Stomach smooth muscle (tissue), 2 donors: Measurements from ENCODE around the gene KIAA1755.
A peak's percentile ranks its signal among the peaks of the same experiment; 100 is the strongest.

Experiments used
- H3K27ac ChIP-seq: one replicate; pipeline ENCODE4 v1.7.0; 2013; ENCODE audit warnings: mild to moderate bottlenecking, low read length, inconsistent platforms
- H3K27me3 ChIP-seq, 2 donors: one replicate each; pipeline ENCODE4 v1.7.0; 2013; ENCODE audit warnings: low read length in 2 of 2; ENCODE audit not compliant: insufficient read depth in 2 of 2, control insufficient read depth in 1 of 2
- H3K36me3 ChIP-seq, 2 donors: one replicate each; pipeline ENCODE4 v1.7.0; 2013; ENCODE audit warnings: low read length in 2 of 2; ENCODE audit not compliant: control insufficient read depth in 2 of 2, insufficient read depth in 2 of 2
- H3K4me1 ChIP-seq: one replicate; pipeline ENCODE4 v1.7.0; 2013; ENCODE audit warnings: low read length; ENCODE audit not compliant: control insufficient read depth, insufficient read depth
- H3K4me3 ChIP-seq, 2 donors: one replicate each; pipeline ENCODE4 v1.7.0; 2013; ENCODE audit warnings: low read length in 2 of 2
- H3K9ac ChIP-seq, 2 donors: one replicate each; pipeline ENCODE4 v1.7.0; 2013; ENCODE audit warnings: low read length in 2 of 2, mild to moderate bottlenecking in 1 of 2
- H3K9me3 ChIP-seq, 2 donors: one replicate each; pipeline ENCODE4 v1.7.0; 2013; ENCODE audit warnings: low read length in 2 of 2; ENCODE audit not compliant: control insufficient read depth in 2 of 2
- donor health status: healthy.
- donor health status: Pancreatic carcinoma.

The KIAA1755 gene

DNA sequence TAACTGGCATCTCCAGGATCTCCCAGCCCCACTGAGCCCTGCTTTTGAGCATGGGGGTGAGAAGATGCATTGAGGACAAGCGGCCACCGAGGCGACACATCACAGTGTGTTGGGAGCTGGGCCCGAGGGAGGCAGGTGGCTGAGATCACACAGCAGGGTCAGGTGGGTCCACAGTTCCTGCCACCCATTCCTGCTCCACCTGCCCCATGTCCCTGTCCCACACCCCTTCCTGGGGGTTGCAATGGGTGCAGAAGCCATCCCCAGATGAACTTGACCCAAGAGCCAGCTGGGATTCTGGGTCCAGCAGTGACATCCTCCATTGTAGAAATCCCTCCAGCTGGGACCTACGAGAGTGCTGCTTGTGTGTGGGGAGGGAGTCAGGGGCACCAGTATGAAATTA lies 96.5 kb downstream of the KIAA1755 start:
- Histone ChIP-seq H3K9me3 (no peaks in the 10 kb centered on the region), H3K4me1 (peaks cover 82% of the 10 kb centered on the region), H3K4me3 (peak overlapping the region; percentile 86 to 87), H3K36me3 (peaks cover 0 to 13% of the 10 kb centered on the region in 2 donors), H3K27me3 (no peaks in the 10 kb centered on the region), H3K9ac (peak overlapping the region; percentile 21 to 52), H3K27ac (peak overlapping the region; percentile 66)

DNA sequence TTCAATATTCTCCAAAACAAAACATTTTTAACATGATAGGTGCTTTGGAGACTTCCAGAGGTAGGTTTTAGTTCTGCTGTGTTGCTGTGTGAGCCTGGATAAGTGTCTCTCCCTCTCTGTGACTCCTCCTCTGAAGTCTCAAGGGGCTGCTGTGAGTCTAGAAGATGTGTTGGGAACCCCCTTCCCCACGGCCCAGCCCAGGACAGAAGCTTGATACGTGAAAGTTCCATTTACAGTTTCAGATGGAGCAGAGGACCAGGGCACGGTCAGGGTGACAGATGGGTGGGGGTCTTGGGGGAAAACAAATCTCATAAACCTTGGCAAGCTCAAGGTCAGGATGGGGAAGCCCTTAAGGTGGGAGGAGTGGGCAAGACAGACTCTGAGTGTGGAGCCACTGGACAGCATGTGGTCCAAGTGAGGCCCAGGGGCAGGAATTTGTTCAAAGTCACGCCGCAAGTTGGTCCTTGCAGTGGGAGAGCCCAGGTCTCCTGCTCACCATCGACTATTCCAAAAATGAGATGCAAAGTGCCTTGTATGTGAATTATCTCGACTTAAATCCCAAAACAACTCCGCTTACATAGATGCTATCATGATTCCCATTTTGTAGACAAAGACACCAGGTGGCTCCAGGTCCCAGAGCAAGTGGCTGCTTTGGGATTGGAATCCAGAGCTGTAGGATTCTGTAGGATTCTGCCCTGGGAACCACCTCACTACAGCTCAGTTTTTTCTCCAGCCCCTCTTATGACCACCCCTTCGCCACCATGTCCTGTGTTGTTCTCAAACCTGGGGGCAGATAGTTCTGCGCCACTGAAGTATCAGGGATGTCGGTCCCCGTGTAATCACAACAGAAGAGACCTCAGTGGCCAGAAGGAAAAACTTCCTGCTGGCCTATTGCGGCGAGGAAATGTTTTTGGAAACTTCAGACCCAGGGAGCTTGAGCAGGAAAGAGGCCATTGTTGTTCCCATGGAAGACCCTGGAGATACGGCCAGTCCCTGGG lies 97.4 kb downstream of the KIAA1755 start:
- peak overlapping the region in 1 of 2 donors; percentile 21 for H3K9ac ChIP-seq
- H3K4me3 ChIP-seq = peak overlapping the region in 1 of 2 donors; percentile 86
- H3K36me3 ChIP-seq = peaks cover 0 to 13% of the 10 kb centered on the region in 2 donors
- H3K4me1 ChIP-seq = peaks cover 82% of the 10 kb centered on the region
- no peaks in the 10 kb centered on the region for H3K9me3 ChIP-seq
- no peaks in the 10 kb centered on the region for H3K27me3 ChIP-seq
- H3K27ac ChIP-seq = peak overlapping the region; percentile 46

DNA sequence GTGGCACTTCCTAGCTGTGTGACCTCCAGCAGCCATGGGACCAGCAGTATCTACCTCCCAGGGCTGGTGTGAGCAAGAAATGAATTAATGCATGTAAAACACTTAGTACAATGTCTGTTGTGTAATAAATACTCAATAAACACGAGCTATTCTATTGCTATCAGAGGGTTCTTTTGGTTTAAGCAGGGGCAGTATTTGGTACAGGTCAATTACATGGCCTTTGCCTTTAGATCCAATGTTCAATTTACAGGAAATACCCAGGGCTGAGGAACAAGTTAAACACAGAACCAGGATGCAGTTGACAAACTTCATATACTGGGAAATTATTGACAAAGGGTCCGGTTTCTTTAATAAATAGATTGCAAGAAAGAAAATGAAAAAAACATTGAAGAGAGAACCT lies 98.4 kb downstream of the KIAA1755 start:
- Histone ChIP-seq H3K4me1 (peaks cover 82% of the 10 kb centered on the region), H3K9me3 (no peaks in the 10 kb centered on the region), H3K4me3 (no peak overlapping the region), H3K36me3 (peaks cover 0 to 15% of the 10 kb centered on the region in 2 donors), H3K27me3 (no peaks in the 10 kb centered on the region), H3K9ac (no peak overlapping the region), H3K27ac (no peak overlapping the region)

DNA sequence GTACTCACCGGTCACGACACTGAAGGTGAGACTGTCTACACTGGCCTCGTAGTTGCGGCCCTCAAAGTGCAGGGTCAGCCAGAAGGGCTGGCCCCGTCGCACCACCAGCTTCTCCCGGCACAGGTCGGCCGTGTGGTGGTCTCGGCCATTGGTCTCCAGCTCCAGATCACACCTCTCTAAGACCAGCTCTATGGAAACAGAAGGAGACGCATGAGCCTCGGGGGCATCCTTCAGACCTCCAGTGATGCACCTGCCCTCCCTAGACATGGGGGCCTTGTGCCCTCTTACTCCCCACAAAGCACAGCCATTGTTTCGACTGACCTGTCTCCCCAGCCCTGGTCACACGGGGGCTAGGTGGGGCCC lies 99.1 kb downstream of the KIAA1755 start:
- H3K4me1 ChIP-seq = peaks cover 82% of the 10 kb centered on the region
- H3K9ac ChIP-seq = no peak overlapping the region
- no peaks in the 10 kb centered on the region for H3K9me3 ChIP-seq
- H3K27ac ChIP-seq = peak overlapping the region; percentile 24
- H3K4me3 ChIP-seq = no peak overlapping the region
- no peaks in the 10 kb centered on the region for H3K27me3 ChIP-seq
- peaks cover 0 to 15% of the 10 kb centered on the region in 2 donors for H3K36me3 ChIP-seq
